Gastrocnemius medialis (tissue), 4 donors: Measurements from ENCODE around the gene ARHGAP9. TPM values are rescaled to one million over a fixed set of nuclear protein-coding genes. Genes with fewer than 3 reads are reported as not detected.

Experiments used
- ATAC-seq, 2 donors: fragments of 150-250 bp; one replicate each; pipeline ENCODE4 v1.9.1; 2016
- DNase-seq, 2 donors: peaks; one replicate each; pipeline ENCODE4 v3.0.0-alpha.2; 2019
- H3K27ac ChIP-seq, 4 donors: fragments of 200-600 bp; sonication (generic); 1 replicate in 1 of 4; 2 replicates in 3 of 4; pipeline ENCODE4 v1.5.1; 2016 to 2018; ENCODE audit warnings: mild to moderate bottlenecking in 2 of 4, moderate library complexity in 1 of 4
- H3K27me3 ChIP-seq, 3 donors: fragments of 200-600 bp; sonication (generic) in 2 of 3; 1 replicate in 1 of 3; 2 replicates in 2 of 3; pipeline versions ENCODE4 v1.5.1 to v1.6.0; 2016 to 2019; ENCODE audit warnings: mild to moderate bottlenecking in 1 of 3, moderate library complexity in 1 of 3
- H3K36me3 ChIP-seq, 2 donors: fragments of 200-600 bp; sonication (generic) in 1 of 2; one replicate each; pipeline ENCODE4 v1.5.1; 2017 to 2018
- H3K4me1 ChIP-seq, 2 donors: fragments of 200-600 bp; sonication (generic) in 1 of 2; one replicate each; pipeline ENCODE4 v1.5.1; 2016 to 2017; ENCODE audit warnings: mild to moderate bottlenecking in 2 of 2
- H3K4me3 ChIP-seq, 4 donors: fragments of 200-600 bp; sonication (generic) in 3 of 4; 1 replicate in 1 of 4; 2 replicates in 3 of 4; pipeline ENCODE4 v1.5.1; 2016 to 2019; ENCODE audit warnings: mild to moderate bottlenecking in 2 of 4
- H3K9me3 ChIP-seq, 3 donors: fragments of 200-600 bp; sonication (generic) in 2 of 3; 1 replicate in 1 of 3; 2 replicates in 2 of 3; pipeline ENCODE4 v1.5.1; 2016 to 2019
- CTCF ChIP-seq, 5 experiments: fragments of 450-650 bp in 3 of 5; fragments of 200-600 bp in 2 of 5; sonication (generic) in 2 of 5; IDR thresholded peaks in 4 of 5; conservative IDR thresholded peaks in 1 of 5; 1 replicate in 4 of 5; 2 replicates in 1 of 5; pipeline ENCODE4 v1.5.1; 2016 to 2019; ENCODE audit warnings: antibody characterized with exemption in 5 of 5, mild to moderate bottlenecking in 3 of 5, moderate library complexity in 3 of 5
- POLR2A ChIP-seq, 2 donors: fragments of 450-650 bp; IDR thresholded peaks; one replicate each; pipeline ENCODE4 v1.6.1; 2017; ENCODE audit warnings: antibody characterized with exemption in 2 of 2, mild to moderate bottlenecking in 2 of 2, moderate library complexity in 2 of 2
- in situ Hi-C, 4 donors: fragments of 200-750 bp; cut with MboI; loops; one replicate each; pipeline versions ENCODE4 v1.15.0 to v1.8.0; 2017; ENCODE audit warnings: low sequenced_read_pairs in 4 of 4
- intact Hi-C: fragments of 100-400 bp; cut with DNase I; formaldehyde crosslinking; loops from one replicate; pipeline ENCODE4 v1.15.1; 2023; ENCODE audit warnings: low total_unique reads
- total RNA-seq, 4 donors: library from RNA; depleted of rRNA; stranded (reverse); fragments of >200 nt; gene quantifications; one replicate each; pipeline versions ENCODE4 v1.1.0 to v1.2.3, GENCODE V29; 2016

The ARHGAP9 gene
- total RNA-seq, 4 donors from 2014 or later, result 2.7 to 5.1 (median 4.7) TPM

GRCh38 chr12:57458665-57459054 lies 21.0 kb downstream of the ARHGAP9 start:
- no peak for ATAC-seq
- H3K27ac ChIP-seq, result peak overlapping the region; percentile 54 to 79 (median 59)

GRCh38 chr12:57456737-57457490 lies 22.8 kb downstream of the ARHGAP9 start:
- H3K27ac ChIP-seq, result peak overlapping the region in 2 of 4 donors; percentile 81 to 92
- no peaks in the 10 kb centered on the region for H3K36me3 ChIP-seq
- H3K4me1 ChIP-seq, result peaks cover 54 to 59% of the 10 kb centered on the region in 2 donors
- TF ChIP-seq CTCF (IDR thresholded peaks at IDR 0.05 in 4 of 5, conservative IDR thresholded peaks at IDR 0.05 in 1 of 5) (no peak), POLR2A (IDR thresholded peaks at IDR 0.05) (no peak)
- in situ Hi-C loops, result loop anchor here in 2 of 4 donors (5.0 to 10.0 kb wide), 3 partner anchors 142 to 192 kb away; no protein-coding TSS in a partner anchor
- H3K27me3 ChIP-seq, result peaks cover 12 to 18% (median 17%) of the 10 kb centered on the region in 3 donors
- no peak overlapping the region for H3K4me3 ChIP-seq
- DNase-seq (no peak), ATAC-seq (no peak)
- no peaks in the 10 kb centered on the region for H3K9me3 ChIP-seq
- intact Hi-C loops, result loop anchor here (5.0 to 10.0 kb wide), 2 partner anchors 165 to 238 kb away; partner anchors contain the start of gene OS9

More at GRCh38 chr12:57458665-57459054, 21.0 kb downstream of the ARHGAP9 start:
- Histone ChIP-seq H3K27me3 (peaks cover 14 to 19% (median 18%) of the 10 kb centered on the region in 3 donors), H3K36me3 (no peaks in the 10 kb centered on the region), H3K4me3 (peak overlapping the region; percentile 63 to 82 (median 80)), H3K9me3 (no peaks in the 10 kb centered on the region), H3K4me1 (peaks cover 47 to 54% of the 10 kb centered on the region in 2 donors)
- no peak for TF ChIP-seq CTCF (IDR thresholded peaks at IDR 0.05 in 4 of 5, conservative IDR thresholded peaks at IDR 0.05 in 1 of 5)
- peak in 1 of 2 donors; percentile 8 for TF ChIP-seq POLR2A (IDR thresholded peaks at IDR 0.05)
- in situ Hi-C loops, result loop anchor here in 2 of 4 donors (5.0 to 10.0 kb wide), 3 partner anchors 144 to 194 kb away; no protein-coding TSS in a partner anchor
- intact Hi-C loops, result loop anchor here (1.0 to 10.0 kb wide), 3 partner anchors 62 to 236 kb away; partner anchors contain the start of genes DDIT3 and OS9
- DNase-seq, result no peak

DNA sequence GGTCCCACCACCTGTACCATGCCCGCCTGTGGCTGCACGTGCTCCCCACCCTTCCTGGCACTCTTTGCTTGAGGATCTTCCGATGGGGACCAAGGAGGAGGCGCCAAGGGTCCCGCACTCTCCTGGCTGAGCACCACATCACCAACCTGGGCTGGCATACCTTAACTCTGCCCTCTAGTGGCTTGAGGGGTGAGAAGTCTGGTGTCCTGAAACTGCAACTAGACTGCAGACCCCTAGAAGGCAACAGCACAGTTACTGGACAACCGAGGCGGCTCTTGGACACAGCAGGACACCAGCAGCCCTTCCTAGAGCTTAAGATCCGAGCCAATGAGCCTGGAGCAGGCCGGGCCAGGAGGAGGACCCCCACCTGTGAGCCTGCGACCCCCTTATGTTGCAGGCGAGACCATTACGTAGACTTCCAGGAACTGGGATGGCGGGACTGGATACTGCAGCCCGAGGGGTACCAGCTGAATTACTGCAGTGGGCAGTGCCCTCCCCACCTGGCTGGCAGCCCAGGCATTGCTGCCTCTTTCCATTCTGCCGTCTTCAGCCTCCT lies 23.4 kb downstream of the ARHGAP9 start:
- no peaks in the 10 kb centered on the region for H3K9me3 ChIP-seq
- H3K4me1 ChIP-seq, result peaks cover 52 to 63% of the 10 kb centered on the region in 2 donors
- H3K27me3 ChIP-seq, result peaks cover 6 to 13% (median 10%) of the 10 kb centered on the region in 3 donors
- ATAC-seq, result no peak
- in situ Hi-C loops (loop anchor here in 2 of 4 donors (5.0 to 10.0 kb wide), 3 partner anchors 141 to 191 kb away; no protein-coding TSS in a partner anchor), intact Hi-C loops (loop anchor here (5.0 to 10.0 kb wide), 2 partner anchors 166 to 239 kb away; partner anchors contain the start of gene OS9)
- peak overlapping the region; percentile 81 to 92 (median 82) for H3K27ac ChIP-seq
- peak overlapping the region in 1 of 4 donors; percentile 5 for H3K4me3 ChIP-seq
- no peaks in the 10 kb centered on the region for H3K36me3 ChIP-seq
- DNase-seq, result peak in 1 of 2 donors; percentile 45
- no peak for TF ChIP-seq POLR2A (IDR thresholded peaks at IDR 0.05)
- peak; percentile 29 to 55 (median 47) for TF ChIP-seq CTCF (IDR thresholded peaks at IDR 0.05 in 4 of 5, conservative IDR thresholded peaks at IDR 0.05 in 1 of 5)

GRCh38 chr12:57455374-57456144 lies 24.1 kb downstream of the ARHGAP9 start:
- H3K27me3 ChIP-seq, result peaks cover 0 to 7% (median 5%) of the 10 kb centered on the region in 3 donors
- peaks cover 46 to 58% of the 10 kb centered on the region in 2 donors for H3K4me1 ChIP-seq
- peak overlapping the region; percentile 81 to 92 (median 82) for H3K27ac ChIP-seq
- no peaks in the 10 kb centered on the region for H3K36me3 ChIP-seq
- intact Hi-C loops, result loop anchor here (5.0 to 10.0 kb wide), 2 partner anchors 167 to 239 kb away; partner anchors contain the start of gene OS9
- no peaks in the 10 kb centered on the region for H3K9me3 ChIP-seq
- H3K4me3 ChIP-seq, result peak overlapping the region in 2 of 4 donors; percentile 5 to 14
- in situ Hi-C loops, result loop anchor here in 2 of 4 donors (5.0 to 10.0 kb wide), 3 partner anchors 141 to 191 kb away; no protein-coding TSS in a partner anchor
- peak; percentile 73 for TF ChIP-seq POLR2A (IDR thresholded peaks at IDR 0.05)
- no peak for TF ChIP-seq CTCF (IDR thresholded peaks at IDR 0.05 in 4 of 5, conservative IDR thresholded peaks at IDR 0.05 in 1 of 5)
- DNase-seq, result peak in 1 of 2 donors; percentile 79
- ATAC-seq, result peak; percentile 21 to 35
